COLO829 (cell line): ENCODE data around the gene RDH8.
A peak's percentile ranks its signal among the peaks of the same experiment; 100 is the strongest.

Experiments
- DNase-seq: peaks from one replicate; pipeline ENCODE4 v3.0.0; 2012; ENCODE audit warnings: low spot score

The RDH8 gene, protein sequence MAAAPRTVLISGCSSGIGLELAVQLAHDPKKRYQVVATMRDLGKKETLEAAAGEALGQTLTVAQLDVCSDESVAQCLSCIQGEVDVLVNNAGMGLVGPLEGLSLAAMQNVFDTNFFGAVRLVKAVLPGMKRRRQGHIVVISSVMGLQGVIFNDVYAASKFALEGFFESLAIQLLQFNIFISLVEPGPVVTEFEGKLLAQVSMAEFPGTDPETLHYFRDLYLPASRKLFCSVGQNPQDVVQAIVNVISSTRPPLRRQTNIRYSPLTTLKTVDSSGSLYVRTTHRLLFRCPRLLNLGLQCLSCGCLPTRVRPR

GRCh38 chr19:10013316-10013715 lies at the start of gene RDH8:
Gene RDH8, plus strand, starts transcription at chr19:10013483. Its CDS starts 15 bp downstream, at chr19:10013498.
- no peak for DNase-seq

GRCh38 chr19:9966024-9966423 lies 47.3 kb upstream of the RDH8 start:
- no peak for DNase-seq

DNA sequence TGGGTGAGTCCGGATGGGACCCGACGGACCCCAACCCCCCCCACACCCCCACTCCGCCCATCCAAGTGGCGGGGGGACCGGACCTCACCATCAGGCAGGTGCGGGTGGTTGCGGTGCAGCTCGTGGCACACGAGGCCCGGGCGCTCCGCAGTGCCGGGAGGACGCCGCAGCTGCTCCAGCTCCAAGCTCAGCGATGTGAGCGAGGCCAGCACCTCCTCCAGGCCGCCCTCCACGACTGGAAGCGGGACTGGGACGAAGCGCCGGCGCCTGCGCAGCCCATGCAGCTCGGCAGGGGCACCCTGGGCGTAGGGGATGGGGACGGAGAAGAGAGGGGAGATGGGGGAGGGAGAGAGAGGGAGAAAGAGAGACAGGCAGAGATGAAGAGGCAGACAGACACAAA lies 46.8 kb upstream of the RDH8 start:
- DNase-seq, result no peak

DNA sequence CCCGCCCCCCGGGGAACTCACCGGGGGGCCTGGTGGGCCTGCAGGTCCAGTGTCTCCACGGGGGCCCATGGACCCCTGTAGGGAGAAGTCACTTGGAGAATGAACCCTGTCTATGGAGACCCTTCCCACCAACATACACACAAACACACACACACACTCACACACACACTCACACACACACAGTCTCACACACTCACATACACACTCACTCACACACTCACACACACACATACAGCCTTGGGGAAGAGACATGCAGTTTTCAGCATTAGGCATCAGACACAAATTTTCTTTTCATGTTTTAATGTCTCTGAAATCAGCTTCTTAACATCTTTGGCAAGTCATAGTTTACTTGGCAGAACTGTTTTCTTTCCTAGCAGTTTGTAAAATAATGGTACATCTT lies 46.0 kb upstream of the RDH8 start:
- no peak for DNase-seq

DNA sequence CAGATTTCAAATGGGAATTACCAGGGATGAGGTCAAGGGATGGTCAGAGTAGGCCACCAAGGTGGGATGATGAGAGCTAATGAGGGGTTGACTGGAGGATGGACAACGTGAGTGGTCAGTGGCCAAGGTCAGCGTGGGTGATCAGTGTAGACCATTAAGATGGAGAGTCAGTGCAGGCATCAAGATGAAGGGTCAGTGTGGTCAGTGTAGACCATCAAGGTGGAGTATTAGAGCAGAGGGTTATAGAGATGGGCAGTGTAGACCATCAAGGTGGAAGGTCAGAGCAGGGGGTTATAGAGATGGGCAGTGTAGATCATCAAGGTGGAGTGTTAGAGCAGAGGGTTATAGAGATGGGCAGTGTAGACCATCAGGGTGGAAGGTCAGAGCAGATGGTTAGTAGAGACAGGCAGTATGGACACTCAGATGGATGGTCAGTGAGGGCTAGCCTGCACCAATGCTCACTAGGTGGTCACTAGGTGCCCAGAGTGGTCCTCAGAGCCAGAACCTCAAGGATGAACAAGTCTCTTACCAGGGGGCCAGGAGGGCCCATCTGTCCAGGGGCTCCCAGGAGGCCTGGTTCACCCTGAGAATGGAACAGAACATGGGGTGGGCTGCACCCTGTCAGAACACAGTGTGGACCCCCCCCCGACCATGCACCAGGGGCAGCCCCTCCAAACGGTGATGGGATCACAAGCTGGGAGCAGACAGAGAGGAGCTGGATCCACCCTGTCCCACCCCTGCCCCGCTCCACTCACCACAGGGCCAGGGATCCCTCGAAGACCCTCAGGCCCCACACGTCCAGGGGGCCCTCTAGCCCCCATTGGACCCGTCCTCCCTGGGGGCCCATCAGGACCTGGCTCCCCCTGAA lies 44.2 kb upstream of the RDH8 start:
- DNase-seq, result no peak

- DNase-seq, result no peak
Observed at GRCh38 chr19:9969688-9969975, 43.7 kb upstream of the RDH8 start.

- DNase-seq, result no peak
Observed at GRCh38 chr19:9970481-9970880, 42.8 kb upstream of the RDH8 start.

DNA sequence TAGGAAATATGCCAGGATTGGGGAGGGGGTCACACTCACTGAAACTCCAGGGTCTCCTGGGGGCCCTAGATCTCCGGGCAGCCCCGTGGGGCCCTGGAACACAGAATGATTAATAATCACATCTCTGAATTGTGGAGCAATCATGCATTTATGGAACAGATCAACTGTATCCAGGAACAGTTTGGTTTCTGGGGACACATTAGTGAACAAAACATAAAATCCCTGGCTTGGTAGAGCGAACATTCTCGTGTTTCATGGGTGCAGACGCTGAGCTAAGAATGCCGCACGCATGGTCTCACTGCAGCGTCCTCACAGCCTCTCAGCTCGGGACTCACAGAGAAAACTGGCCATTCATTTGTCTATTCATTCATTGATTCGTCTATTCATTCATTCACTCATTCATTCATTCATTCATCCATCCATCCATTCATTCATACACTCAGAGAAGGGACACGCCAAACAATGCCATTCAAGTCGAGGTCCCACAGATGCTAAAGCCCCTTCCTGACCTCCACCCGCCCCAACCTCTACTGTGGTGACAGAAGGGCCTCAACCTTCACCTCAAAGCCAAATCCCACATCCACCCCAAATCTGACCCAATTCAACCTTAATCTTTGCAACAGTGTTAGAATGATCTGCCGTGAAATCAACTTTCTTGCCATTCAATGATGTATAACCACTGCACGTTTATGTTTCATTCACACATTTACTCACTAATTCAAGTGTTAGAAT lies 42.0 kb upstream of the RDH8 start:
- no peak for DNase-seq

- DNase-seq, result no peak
Observed at GRCh38 chr19:9972103-9972502, 41.2 kb upstream of the RDH8 start.

GRCh38 chr19:9981406-9982260 lies 31.6 kb upstream of the RDH8 start:
- DNase-seq, result peak; percentile 39

GRCh38 chr19:9986787-9987281 lies 26.4 kb upstream of the RDH8 start:
- no peak for DNase-seq

GRCh38 chr19:9989504-9989903 lies 23.8 kb upstream of the RDH8 start:
- DNase-seq, result no peak

DNA sequence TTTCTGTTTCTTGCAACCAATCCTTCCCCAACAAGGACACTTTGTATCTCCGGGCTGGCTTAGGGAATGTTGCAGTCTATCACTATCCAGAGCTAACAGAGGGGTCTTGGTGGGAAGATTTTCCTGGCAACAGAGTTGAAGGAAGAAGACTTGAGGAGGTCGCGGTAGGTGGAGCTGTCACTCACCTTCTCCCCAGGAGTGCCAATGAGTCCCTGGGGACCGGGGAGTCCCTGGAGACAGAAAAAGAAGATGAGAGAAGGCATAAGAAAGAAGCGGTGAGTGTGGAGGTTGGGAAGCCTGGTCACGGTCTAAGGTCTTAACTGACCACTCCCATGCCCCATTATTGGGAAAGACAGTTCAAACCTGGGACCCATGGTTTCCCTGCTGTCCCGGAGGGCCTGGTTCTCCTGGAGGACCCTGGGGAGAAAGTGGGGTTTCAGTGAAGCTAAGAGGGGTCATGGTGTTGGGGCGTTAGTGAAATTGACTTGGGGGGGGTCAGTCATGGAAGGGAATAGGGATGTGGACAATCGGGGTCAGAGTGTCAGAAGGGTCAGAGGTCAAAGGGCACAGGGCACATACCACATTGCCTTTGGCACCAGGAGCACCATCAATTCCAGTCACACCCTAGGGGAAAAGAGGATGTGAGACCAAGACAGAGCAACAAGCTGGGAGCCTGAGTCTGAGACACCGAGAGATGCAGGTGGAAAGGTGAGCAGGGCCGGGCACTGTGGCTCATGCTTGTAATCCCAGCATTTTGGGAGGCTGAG lies 21.7 kb upstream of the RDH8 start:
- DNase-seq, result no peak

DNA sequence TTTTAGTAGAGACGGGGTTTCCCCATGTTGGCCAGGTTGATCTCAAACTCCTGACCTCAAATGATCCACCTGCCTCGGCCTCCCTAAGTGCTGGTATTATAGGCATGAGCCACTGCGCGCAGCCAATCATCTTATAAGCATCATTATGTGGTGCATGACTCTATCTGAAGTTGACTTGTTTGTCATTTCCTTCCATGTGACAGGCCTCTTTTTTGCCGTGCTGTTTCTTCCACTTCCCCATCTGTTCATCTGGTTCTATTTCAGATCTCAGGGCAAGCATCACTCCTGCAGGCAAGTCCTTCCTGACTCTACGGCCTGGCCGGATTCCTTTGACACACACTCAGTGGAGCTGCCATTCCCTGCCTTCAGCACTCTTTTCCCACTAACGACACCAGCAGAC lies 18.2 kb upstream of the RDH8 start:
- DNase-seq, result no peak

- no peak for DNase-seq
Observed at GRCh38 chr19:9995999-9996398, 17.3 kb upstream of the RDH8 start.

DNA sequence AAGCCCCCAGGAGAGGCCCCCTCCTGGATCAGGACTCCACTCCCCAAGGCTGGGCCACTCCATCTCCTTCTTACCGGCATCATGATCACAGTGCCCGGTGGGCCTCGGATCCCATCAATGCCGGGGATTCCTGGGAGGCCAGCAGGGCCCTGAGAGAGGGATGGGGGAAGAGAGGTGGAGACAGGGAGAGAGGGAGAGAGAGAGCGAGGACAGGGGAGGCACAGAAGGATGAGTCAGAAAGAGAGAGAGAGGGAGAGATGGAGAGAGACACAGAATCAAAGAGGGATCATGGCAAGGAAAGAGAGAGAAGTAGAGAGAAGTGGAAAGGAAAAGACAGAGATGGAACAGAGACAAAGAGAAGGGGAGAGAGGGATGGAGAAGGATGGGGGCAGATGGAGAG lies 16.7 kb upstream of the RDH8 start:
- no peak for DNase-seq

- DNase-seq, result peak; percentile 84
Observed at GRCh38 chr19:10000171-10000826, 13.0 kb upstream of the RDH8 start.

DNA sequence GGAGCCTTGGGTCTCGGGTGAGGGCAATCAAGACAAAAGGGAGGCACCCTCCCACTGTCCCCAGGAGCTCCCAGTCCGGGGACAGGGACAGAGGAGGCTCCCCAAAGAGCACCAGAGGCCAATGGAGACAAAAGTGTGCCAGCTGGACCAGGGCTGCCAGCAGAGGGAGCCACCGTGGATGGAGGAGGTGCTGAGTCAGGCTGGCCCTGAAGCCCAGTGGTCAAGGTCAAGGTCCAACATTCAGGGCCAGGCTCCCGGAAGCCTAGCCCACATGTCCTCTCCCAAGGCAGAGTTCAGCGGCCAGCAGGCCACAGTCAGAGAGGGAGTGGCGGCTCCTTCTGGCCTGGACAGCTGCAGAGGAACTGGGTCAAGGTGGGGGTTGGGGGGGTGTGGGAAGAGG lies 11.4 kb upstream of the RDH8 start:
- no peak for DNase-seq

DNA sequence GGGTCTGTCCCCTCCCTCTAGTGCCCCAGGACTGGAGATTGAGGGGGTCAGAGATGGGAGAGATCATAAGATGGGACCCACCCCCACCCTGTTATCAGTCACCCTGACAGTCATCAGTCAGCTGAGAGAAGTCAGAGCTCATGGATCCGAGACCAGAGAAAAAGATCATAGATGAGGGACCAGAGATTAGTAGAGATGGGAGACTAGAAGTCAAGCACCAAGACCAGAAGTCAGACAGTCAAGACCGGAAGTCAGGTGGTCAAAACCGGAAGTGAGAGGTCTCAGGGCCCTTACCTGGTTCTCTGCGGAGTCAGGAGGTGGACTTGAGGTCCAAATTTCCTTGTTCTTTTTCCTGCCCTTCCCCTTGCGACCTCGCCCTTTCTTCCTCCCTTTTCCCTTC lies 10.0 kb upstream of the RDH8 start:
- DNase-seq, result no peak

- DNase-seq, result no peak
Observed at GRCh38 chr19:10004617-10005016, 8.7 kb upstream of the RDH8 start.
